ENCODE data around the gene CAB39. TPM values are rescaled to one million over a fixed set of nuclear protein-coding genes. Genes with fewer than 3 reads are reported as not detected.
A peak's percentile ranks its signal among the peaks of the same experiment; 100 is the strongest.

The CAB39 gene
- total RNA-seq, 1 donor from 2014 or later: 78.7 TPM

GRCh38 chr2:230847883-230848388, 135.3 kb downstream of the CAB39 start:
- Histone ChIP-seq H3K4me1 (no peaks in the 10 kb centered on the region), H3K27me3 (ENCODE audit: low read depth) (peaks cover 16% of the 10 kb centered on the region), H3K36me3 (no peaks in the 10 kb centered on the region), H3K4me3 (peak overlapping the region; percentile 13), H3K9me3 (no peaks in the 10 kb centered on the region), H3K27ac (no peak overlapping the region)
- intact Hi-C loops (cut with DNase I): no loop called here
- peak; percentile 91 for DNase-seq
- peak; percentile 94 to 97 for ATAC-seq
- peak; percentile 94 for TF ChIP-seq CTCF (IDR thresholded peaks at IDR 0.05)

GRCh38 chr2:230849633-230850357, 137.2 kb downstream of the CAB39 start:
- ATAC-seq: peak; percentile 57 to 61
- no peaks in the 10 kb centered on the region for H3K9me3 ChIP-seq
- peaks cover 16% of the 10 kb centered on the region for H3K27me3 ChIP-seq (ENCODE audit: low read depth)
- no peaks in the 10 kb centered on the region for H3K36me3 ChIP-seq
- no peak overlapping the region for H3K4me3 ChIP-seq
- TF ChIP-seq CTCF (IDR thresholded peaks at IDR 0.05): peak; percentile 91
- no peak overlapping the region for H3K27ac ChIP-seq
- intact Hi-C loops (cut with DNase I): no loop called here
- DNase-seq: peak; percentile 76
- H3K4me1 ChIP-seq: no peaks in the 10 kb centered on the region

DNA sequence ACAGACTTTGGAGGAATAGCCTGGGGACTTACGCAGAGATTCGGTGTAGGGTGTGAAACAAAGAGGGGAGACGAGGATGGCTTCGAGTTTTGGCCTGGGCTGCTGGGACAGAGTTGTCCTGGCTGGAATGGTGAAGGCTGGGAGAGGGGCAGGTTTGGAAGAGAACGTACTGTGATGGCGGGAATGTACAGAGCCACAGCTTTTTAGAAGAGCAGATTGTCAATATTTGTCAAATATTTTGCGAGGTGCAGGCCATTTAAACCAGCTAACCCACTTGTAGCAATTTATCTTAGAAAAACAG, 137.7 kb downstream of the CAB39 start:
- DNase-seq: no peak
- Histone ChIP-seq H3K27ac (no peak overlapping the region), H3K4me1 (no peaks in the 10 kb centered on the region), H3K36me3 (no peaks in the 10 kb centered on the region), H3K27me3 (ENCODE audit: low read depth) (peaks cover 15% of the 10 kb centered on the region), H3K9me3 (no peaks in the 10 kb centered on the region), H3K4me3 (no peak overlapping the region)
- intact Hi-C loops (cut with DNase I): no loop called here
- no peak for ATAC-seq
- TF ChIP-seq CTCF (IDR thresholded peaks at IDR 0.05): peak; percentile 7

- Histone ChIP-seq H3K4me3 (no peak overlapping the region), H3K27ac (no peak overlapping the region), H3K9me3 (no peaks in the 10 kb centered on the region), H3K36me3 (no peaks in the 10 kb centered on the region), H3K4me1 (no peaks in the 10 kb centered on the region), H3K27me3 (ENCODE audit: low read depth) (peaks cover 26% of the 10 kb centered on the region)
- TF ChIP-seq CTCF (IDR thresholded peaks at IDR 0.05): no peak
- intact Hi-C loops (cut with DNase I): no loop called here
- no peak for DNase-seq
- no peak for ATAC-seq
These were observed 139.5 kb downstream of the CAB39 start for GRCh38 chr2:230852113-230852512.

- H3K9me3 ChIP-seq: no peaks in the 10 kb centered on the region
- no peak for TF ChIP-seq CTCF (IDR thresholded peaks at IDR 0.05)
These were observed 149.1 kb downstream of the CAB39 start for GRCh38 chr2:230861552-230862255.

More at GRCh38 chr2:230861552-230862255, 149.1 kb downstream of the CAB39 start:
- Histone ChIP-seq H3K27me3 (ENCODE audit: low read depth) (peaks cover 46% of the 10 kb centered on the region), H3K27ac (no peak overlapping the region), H3K36me3 (no peaks in the 10 kb centered on the region), H3K4me1 (peaks cover 20% of the 10 kb centered on the region), H3K4me3 (no peak overlapping the region)
- ATAC-seq: no peak
- no peak for DNase-seq
- intact Hi-C loops (cut with DNase I): no loop called here
